HepG2 (cell line): ENCODE data around the gene PPP2R5C. TPM values are rescaled to one million over a fixed set of nuclear protein-coding genes. Genes with fewer than 3 reads are reported as not detected.

ENCODE experiments used
- ATAC-seq: fragments of 200-7000 bp; cut with Tn5 transposase; 3 replicates; pipeline ENCODE4 v1.9.1; 2020; ENCODE audit warnings: mild to moderate bottlenecking, moderate library complexity
- BruUV-seq: library from RNA; stranded (reverse); fragments of 400-500 nt; replicated peaks from 2 replicates; lab custom pipeline; 2021; lab: Mats Ljungman, UMichigan
- CTCF ChIA-PET: fragments of 300-600 bp; formaldehyde crosslinking; extraction: SDS; loops from one replicate; lab custom pipeline; 2021; ENCODE audit warnings: low total read pairs, inconsistent platforms, low intra/inter-chr PET ratio; lab: Yijun Ruan, JAX
- POLR2A ChIA-PET: fragments of 350-600 bp; sonication (Branson Sonifier 250); formaldehyde crosslinking; loops from one replicate; lab custom pipeline; 2020; ENCODE audit warnings: antibody characterized with exemption, inconsistent platforms; lab: Yijun Ruan, JAX
- DNase-seq: peaks from one replicate; pipeline ENCODE4 v3.0.0-alpha.2; 2015; ENCODE audit warnings: low spot score
- FAIRE-seq: peaks from 3 replicates; lab custom pipeline; 2011; peaks lifted over from hg19 to GRCh38; lab: Jason Lieb, UNC
- H2AFZ ChIP-seq: one replicate; pipeline ENCODE4 v1.6.1; 2011; ENCODE audit warnings: low read length, inconsistent platforms
- H3K27ac ChIP-seq: fragments of 300-600 bp; 3 replicates; pipeline ENCODE4 v1.8.0; 2011; ENCODE audit warnings: mixed run types, mild to moderate bottlenecking, mixed read lengths, low read length, inconsistent platforms; ENCODE audit not compliant: insufficient read depth; ENCODE audit errors: extremely low read length
- H3K27me3 ChIP-seq, 2 experiments: fragments of 200-600 bp in 1 of 2; 2 replicates in 1 of 2; 3 replicates in 1 of 2; pipeline versions ENCODE4 v1.6.0 to v1.8.0; 2011; ENCODE audit warnings: low read length in 2 of 2, mild to moderate bottlenecking in 2 of 2, moderate library complexity in 2 of 2, inconsistent platforms in 1 of 2; ENCODE audit not compliant: insufficient read depth in 2 of 2, control insufficient read depth in 1 of 2
- H3K36me3 ChIP-seq, 2 experiments: fragments of 200-600 bp in 1 of 2; replicated peaks in 1 of 2; 2 replicates in 1 of 2; 3 replicates in 1 of 2; pipeline versions ENCODE4 v1.5.1 to v1.8.0; 2011; ENCODE audit warnings: low read length in 2 of 2, inconsistent platforms in 1 of 2; ENCODE audit not compliant: insufficient read depth in 2 of 2, control insufficient read depth in 1 of 2
- H3K4me1 ChIP-seq: 2 replicates; pipeline ENCODE4 v1.5.1; 2012; ENCODE audit warnings: low read length, inconsistent platforms; ENCODE audit not compliant: insufficient read depth
- H3K4me2 ChIP-seq: 2 replicates; pipeline ENCODE4 v1.6.0; 2011; ENCODE audit warnings: low read depth, low read length, inconsistent platforms
- H3K4me3 ChIP-seq, 3 experiments: fragments of 200-600 bp in 1 of 3; sonication (generic), shearing (Covaris generic) in 1 of 3; replicated peaks in 1 of 3; 2 replicates each; pipeline ENCODE4 v1.5.1; 2011 to 2016; ENCODE audit warnings: low read length in 3 of 3, inconsistent platforms in 2 of 3, low read depth in 2 of 3, mild to moderate bottlenecking in 2 of 3, control low read depth in 1 of 3, mixed read lengths in 1 of 3; ENCODE audit not compliant: insufficient read depth in 1 of 3
- H3K79me2 ChIP-seq: one replicate; pipeline ENCODE4 v1.6.1; 2011; ENCODE audit warnings: low read length, inconsistent platforms; ENCODE audit not compliant: insufficient read depth
- H3K9ac ChIP-seq: 2 replicates; pipeline ENCODE4 v1.6.0; 2011; ENCODE audit warnings: mild to moderate bottlenecking, low read depth, low read length, inconsistent platforms; ENCODE audit not compliant: insufficient read depth
- H3K9me3 ChIP-seq: 2 replicates; pipeline ENCODE4 v1.5.1; 2012; ENCODE audit warnings: mild to moderate bottlenecking, low read length
- H4K20me1 ChIP-seq: 2 replicates; pipeline ENCODE4 v1.6.0; 2011; ENCODE audit warnings: inconsistent platforms, mild to moderate bottlenecking, low read length, moderate library complexity; ENCODE audit not compliant: insufficient read depth
- GLMP ChIP-seq: sonication (generic); formaldehyde crosslinking; IDR thresholded peaks from 2 replicates; pipeline ENCODE4 v1.9.0; 2021; ENCODE audit warnings: missing genetic modification reagents, mild to moderate bottlenecking, borderline replicate concordance
- HOXA9 ChIP-seq: sonication (generic); formaldehyde crosslinking; IDR thresholded peaks from 2 replicates; pipeline ENCODE4 v1.8.1; 2022; ENCODE audit warnings: missing genetic modification reagents, mild to moderate bottlenecking, moderate library complexity, borderline replicate concordance
- IRF9 ChIP-seq: sonication (generic); formaldehyde crosslinking; IDR thresholded peaks from 2 replicates; pipeline ENCODE4 v1.8.0; 2022; ENCODE audit warnings: missing genetic modification reagents, mild to moderate bottlenecking, borderline replicate concordance
- IRX3 ChIP-seq: sonication (generic); formaldehyde crosslinking; IDR thresholded peaks from 2 replicates; pipeline ENCODE4 v1.8.1; 2023; ENCODE audit warnings: mild to moderate bottlenecking, low read depth, missing genetic modification reagents, borderline replicate concordance
- MAZ ChIP-seq, 2 experiments: sonication (generic) in 1 of 2; formaldehyde crosslinking in 1 of 2; IDR thresholded peaks; 2 replicates each; pipeline versions ENCODE4 v1.5.0 to v1.6.1; 2012 to 2020; ENCODE audit warnings: low read depth in 2 of 2, mild to moderate bottlenecking in 2 of 2, borderline replicate concordance in 1 of 2, improper control_type of control experiment in 1 of 2, low read length in 1 of 2, missing genetic modification reagents in 1 of 2, moderate library complexity in 1 of 2
- NCOA2 ChIP-seq: sonication (generic); formaldehyde crosslinking; IDR thresholded peaks from 2 replicates; pipeline ENCODE4 v1.8.0; 2022; ENCODE audit warnings: inconsistent platforms
- NFE2L2 ChIP-seq: fragments of 150-350 bp; IDR thresholded peaks from 2 replicates; pipeline ENCODE4 v1.6.1; 2014; ENCODE audit warnings: low read length
- POGK ChIP-seq: sonication (generic); formaldehyde crosslinking; conservative IDR thresholded peaks from 2 replicates; pipeline ENCODE4 v1.8.0; 2022; ENCODE audit warnings: mild to moderate bottlenecking, moderate library complexity, missing genetic modification reagents
- RAD21 ChIP-seq: fragments of 450-650 bp; formaldehyde crosslinking; IDR thresholded peaks from 2 replicates; pipeline ENCODE4 v1.5.0; 2020; ENCODE audit warnings: mild to moderate bottlenecking
- SP4 ChIP-seq: sonication (generic); formaldehyde crosslinking; IDR thresholded peaks from 2 replicates; pipeline ENCODE4 v1.8.1; 2023; ENCODE audit warnings: mild to moderate bottlenecking, missing genetic modification reagents
- TEF ChIP-seq: sonication (generic); formaldehyde crosslinking; IDR thresholded peaks from 2 replicates; pipeline ENCODE4 v1.5.0; 2020; ENCODE audit warnings: missing genetic modification reagents
- ZBTB21 ChIP-seq: sonication (generic); formaldehyde crosslinking; IDR thresholded peaks from 2 replicates; pipeline ENCODE4 v1.4.0; 2020; ENCODE audit warnings: missing genetic modification reagents
- ZBTB34 ChIP-seq: sonication (generic); formaldehyde crosslinking; IDR thresholded peaks from 2 replicates; pipeline ENCODE4 v1.8.0; 2022; ENCODE audit warnings: mild to moderate bottlenecking, missing genetic modification reagents
- ZNF362 ChIP-seq: sonication (generic); formaldehyde crosslinking; IDR thresholded peaks from 2 replicates; pipeline ENCODE4 v1.4.0; 2020; ENCODE audit warnings: missing genetic modification reagents, mild to moderate bottlenecking, borderline replicate concordance
- WGBS: methylation state at CpG from one replicate; pipeline ENCODE4 v1.1.6; 2017; ENCODE audit warnings: low lambda C conversion rate; 5-methylcytosine and 5-hydroxymethylcytosine counted together
- in situ Hi-C: cut with HindIII; loops from 2 replicates; pipeline ENCODE4 v1.10.0; 2017; ENCODE audit warnings: low pct_unique_long_range_greater_than_20kb; ENCODE audit not compliant: extremely low pct_ligation_motif_present
- intact Hi-C: fragments of 100-400 bp; cut with micrococcal nuclease; formaldehyde crosslinking; loops from one replicate; pipeline ENCODE4 v1.10.0; 2022; ENCODE audit not compliant: unreplicated experiment
- polyA plus RNA-seq, 8 experiments: library from polyadenylated mRNA; depleted of rRNA in 3 of 8; stranded (reverse) in 7 of 8; unstranded in 1 of 8; fragments of >200 nt; fragmentation: Illumina TruSeq in 4 of 8; extraction: Trizol in 4 of 8; gene quantifications; 2 replicates each; pipeline versions ENCODE4 v1.2.1 to v1.2.3, GENCODE V29; 2011 to 2016; ENCODE audit warnings: low read depth in 4 of 8, missing spikeins in 1 of 8, mixed read lengths in 1 of 8; ENCODE audit not compliant: insufficient read depth in 1 of 8
- total RNA-seq, 5 experiments: library from RNA; depleted of rRNA; stranded (reverse); fragments of >200 nt; fragmentation: Illumina TruSeq; extraction: Trizol; gene quantifications; 2 replicates each; pipeline ENCODE4 v1.2.3, GENCODE V29; 2016; ENCODE audit warnings: low read depth in 1 of 5

The PPP2R5C gene
- total and polyA plus RNA-seq, 2 of the 13 experiments (the other 11 are each of a cell fraction or from before 2014, with no cell fraction given): 74.3 to 78.5 TPM

- no peaks in the 10 kb centered on the region for H3K4me1 ChIP-seq
- ChIA-PET POLR2A (no interaction called here), CTCF (no interaction called here)
- no peak overlapping the region for H3K27ac ChIP-seq
- no peak overlapping the region for H3K4me3 ChIP-seq
- no peaks in the 10 kb centered on the region for H3K9me3 ChIP-seq
- H3K36me3 ChIP-seq: peaks cover 0 to 23% of the 10 kb centered on the region in 2 experiments; a peak in 3 of 5 replicates
- H4K20me1 ChIP-seq: no peaks in the 10 kb centered on the region
- ATAC-seq: no peak; the same call in 1 of the 3 replicates
- no peaks in the 10 kb centered on the region for H3K27me3 ChIP-seq
- DNase-seq: no peak
- intact Hi-C loops: no loop called here
- in situ Hi-C loops: no loop called here
- H2AFZ ChIP-seq: no peak overlapping the region
- no peak overlapping the region for H3K4me2 ChIP-seq
- WGBS: 96% methylated on average over 23 of the region's 23 CpGs
- no peak overlapping the region for H3K9ac ChIP-seq
- no peak for FAIRE-seq
- no TSS peak for BruUV-seq
- H3K79me2 ChIP-seq: no peaks in the 10 kb centered on the region
- no peak for TF ChIP-seq NFE2L2
- TF ChIP-seq NCOA2: no peak
- no peak for TF ChIP-seq HOXA9 (CRISPR knock-in tag)
- TF ChIP-seq RAD21: no peak
- TF ChIP-seq IRF9 (CRISPR knock-in tag): no peak
- no peak for TF ChIP-seq GLMP
- TF ChIP-seq POGK (CRISPR knock-in tag): no peak
- TF ChIP-seq TEF (CRISPR knock-in tag): no peak
- TF ChIP-seq ZNF362 (CRISPR knock-in tag): no peak
- TF ChIP-seq SP4: no peak
- TF ChIP-seq ZBTB21 (CRISPR knock-in tag): no peak
- TF ChIP-seq ZBTB34 (CRISPR knock-in tag): no peak
- TF ChIP-seq MAZ (IDR thresholded peaks at IDR 0.05; ENCODE audit: borderline replicate concordance, low read depth, low read length): no peak
- TF ChIP-seq MAZ (CRISPR knock-in tag; IDR thresholded peaks at IDR 0.05; ENCODE audit: low read depth): no peak
- no peak for TF ChIP-seq IRX3 (CRISPR knock-in tag)
These were observed 154.6 kb downstream of the PPP2R5C start for GRCh38 chr14:101915871-101916815.
